Smooth muscle cell of trachea (primary cell): ENCODE measurements around the gene SPDYE6. TPM values are rescaled to one million over a fixed set of nuclear protein-coding genes. Genes with fewer than 3 reads are reported as not detected.

Experiments used
- total RNA-seq: library from RNA; depleted of rRNA; stranded (reverse); fragments of >200 nt; gene quantifications from 2 replicates; pipeline ENCODE4 v1.2.1, GENCODE V29; 2014

SPDYE6 gene, protein sequence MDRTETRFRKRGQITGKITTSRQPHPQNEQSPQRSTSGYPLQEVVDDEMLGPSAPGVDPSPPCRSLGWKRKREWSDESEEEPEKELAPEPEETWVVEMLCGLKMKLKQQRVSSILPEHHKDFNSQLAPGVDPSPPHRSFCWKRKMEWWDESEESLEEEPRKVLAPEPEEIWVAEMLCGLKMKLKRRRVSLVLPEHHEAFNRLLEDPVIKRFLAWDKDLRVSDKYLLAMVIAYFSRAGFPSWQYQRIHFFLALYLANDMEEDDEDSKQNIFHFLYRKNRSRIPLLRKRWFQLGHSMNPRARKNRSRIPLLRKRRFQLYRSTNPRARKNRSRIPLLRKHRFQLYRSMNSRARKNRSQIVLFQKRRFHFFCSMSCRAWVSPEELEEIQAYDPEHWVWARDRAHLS
- total RNA-seq = 0.15 and 0.17 TPM in 2 replicates

DNA sequence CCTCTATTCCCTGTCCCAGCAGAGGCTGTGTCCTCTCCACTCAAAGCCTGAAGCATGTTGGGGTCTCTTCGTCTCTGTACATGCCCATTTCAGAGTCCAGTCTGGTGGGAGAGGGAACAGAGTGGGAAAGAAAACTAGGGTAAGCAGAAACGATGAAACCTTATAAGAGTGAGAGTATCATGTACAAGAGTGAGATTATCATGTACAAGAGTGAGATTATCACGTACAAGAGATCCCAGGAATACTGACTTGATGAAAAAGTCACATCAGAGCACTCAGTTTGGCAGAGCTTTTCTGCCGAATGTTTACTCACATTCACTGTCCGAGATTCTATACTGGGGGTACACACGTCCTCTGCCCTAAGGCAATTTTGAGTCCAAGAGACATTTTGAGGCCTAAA, at the start of gene SPDYE6:
Gene SPDYE6 (minus strand): TSS at position 101 of the 400 bp plus-strand sequence. CDS start 421 bp downstream, outside the sequence.

DNA sequence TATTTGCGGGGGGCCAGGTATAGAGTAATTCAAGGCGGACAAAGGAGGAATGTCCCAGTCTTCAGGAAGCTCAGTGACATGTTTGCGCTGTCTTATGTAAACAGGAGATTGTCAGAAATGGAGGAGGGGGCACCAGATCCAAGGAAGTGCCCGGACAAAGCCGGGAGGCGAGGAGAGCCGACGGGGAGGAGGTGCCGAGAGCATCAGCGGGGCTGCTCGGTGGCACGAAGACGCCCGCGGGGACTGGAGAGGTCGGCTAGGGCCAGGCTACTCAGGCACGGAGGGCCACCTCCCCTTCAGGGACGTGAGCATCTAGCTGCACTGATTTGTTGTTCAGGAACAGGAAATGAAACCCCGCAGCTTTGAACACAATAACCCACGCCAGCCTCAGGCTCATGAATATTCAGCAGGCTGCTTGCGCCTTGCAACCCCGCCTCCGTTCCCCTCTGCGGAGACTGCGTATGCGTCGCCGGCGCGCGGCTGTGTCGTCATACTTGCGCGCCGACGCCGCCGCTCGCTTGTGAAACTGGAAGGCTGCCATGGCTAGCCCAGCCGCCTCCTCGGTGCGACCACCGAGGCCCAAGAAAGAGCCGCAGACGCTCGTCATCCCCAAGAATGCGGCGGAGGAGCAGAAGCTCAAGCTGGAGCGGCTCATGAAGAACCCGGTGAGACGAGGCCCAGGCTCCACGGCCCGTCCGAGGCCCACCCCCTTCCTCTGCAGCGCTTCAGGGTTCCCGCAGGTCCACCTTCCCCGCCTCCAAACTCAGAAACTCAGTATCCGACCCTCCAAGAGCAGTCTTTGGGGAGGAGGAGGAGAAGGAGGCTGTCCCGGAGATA, 39.8 kb upstream of the SPDYE6 start, which contains the start of gene PRKRIP1:
Gene PRKRIP1 (plus strand): TSS at position 491 of the 837 bp plus-strand sequence. CDS start 49 bp downstream, at position 540.

Other genes with a start within 250 kb of the SPDYE6 start
- 1.5 and 3.3 TPM in 2 replicates for gene SH2B2, start 69.6 kb downstream of the SPDYE6 start, total RNA-seq
- gene PRKRIP1, start 39.9 kb upstream of the SPDYE6 start, total RNA-seq = 16.7 and 19.3 TPM in 2 replicates
- 40.1 and 52.9 TPM in 2 replicates for gene ORAI2, start 77.1 kb upstream of the SPDYE6 start, total RNA-seq
- 13.2 and 17.4 TPM in 2 replicates for gene ALKBH4, start 108.4 kb upstream of the SPDYE6 start, total RNA-seq
- 15.0 and 23.5 TPM in 2 replicates for gene LRWD1, start 108.5 kb upstream of the SPDYE6 start, total RNA-seq
- 27.6 and 29.4 TPM in 2 replicates for gene POLR2J, start 122.5 kb upstream of the SPDYE6 start, total RNA-seq
- 3.0 and 3.5 TPM in 2 replicates for gene RASA4B, start 161.3 kb upstream of the SPDYE6 start, total RNA-seq
- gene UPK3BL2, start 187.3 kb upstream of the SPDYE6 start, total RNA-seq = 0.99 and 1.9 TPM in 2 replicates
- gene SPDYE2, start 194.8 kb upstream of the SPDYE6 start, total RNA-seq = not detected in 2 replicates
- 28.8 and 33.3 TPM in 2 replicates for gene POLR2J3, start 216.1 kb upstream of the SPDYE6 start, total RNA-seq